A549 (cell line): Measurements from ENCODE around the gene HHATL. TPM values are rescaled to one million over a fixed set of nuclear protein-coding genes. Genes with fewer than 3 reads are reported as not detected.

Experiments used
- ATAC-seq, 2 experiments: fragments of 200-7000 bp in 1 of 2; fragments of >200 bp in 1 of 2; cut with Nextera tagmentation in 1 of 2; cut with Tn5 transposase in 1 of 2; 3 replicates each; pipeline versions ENCODE4 v1.8.0 to v1.9.1; 2018 to 2020; ENCODE audit warnings: mild to moderate bottlenecking in 1 of 2, moderate library complexity in 1 of 2
- CTCF ChIA-PET: fragments of 300-600 bp; sonication (Branson Sonifier 250); formaldehyde crosslinking; extraction: SDS; loops from one replicate; lab custom pipeline; 2021; ENCODE audit warnings: antibody characterized with exemption, inconsistent platforms; lab: Yijun Ruan, JAX
- POLR2A ChIA-PET: fragments of 350-600 bp; formaldehyde crosslinking; extraction: SDS; loops from one replicate; lab custom pipeline; 2021; ENCODE audit warnings: antibody characterized with exemption, inconsistent platforms; lab: Yijun Ruan, JAX
- DNase-seq, 2 experiments: peaks; one replicate each; pipeline versions ENCODE4 v3.0.0 to v3.0.0-alpha.2; 2011 to 2016; ENCODE audit warnings: low read depth in 1 of 2, low spot score in 1 of 2
- FAIRE-seq: peaks from 2 replicates; lab custom pipeline; 2011; peaks lifted over from hg19 to GRCh38; lab: Jason Lieb, UNC
- H3K27ac ChIP-seq, 2 experiments: fragments of >200 bp; sonication (Bioruptor Twin); formaldehyde crosslinking; 3 replicates each; pipeline ENCODE4 v1.5.1; 2016 to 2017
- H3K4me1 ChIP-seq: fragments of >200 bp; sonication (Bioruptor Twin); formaldehyde crosslinking; 3 replicates; pipeline ENCODE4 v1.6.1; 2016
- H3K4me2 ChIP-seq: fragments of >200 bp; sonication (Bioruptor Twin); formaldehyde crosslinking; 3 replicates; pipeline ENCODE4 v1.6.1; 2016
- H3K4me3 ChIP-seq: fragments of >200 bp; sonication (Bioruptor Twin); formaldehyde crosslinking; 3 replicates; pipeline ENCODE4 v1.5.1; 2016
- H3K9me3 ChIP-seq: fragments of >200 bp; sonication (Bioruptor Twin); formaldehyde crosslinking; 3 replicates; pipeline ENCODE4 v1.6.1; 2016
- CBX2 ChIP-seq: fragments of 200-600 bp; sonication (generic); IDR thresholded peaks from 2 replicates; pipeline ENCODE4 v1.6.1; 2016; ENCODE audit warnings: low read depth, mild to moderate bottlenecking, borderline replicate concordance
- CEBPB ChIP-seq, 2 experiments: fragments of >200 bp in 1 of 2; sonication (Bioruptor Twin) in 1 of 2; formaldehyde crosslinking in 1 of 2; IDR thresholded peaks; 2 replicates each; pipeline ENCODE4 v1.6.1; 2012 to 2016
- CHD2 ChIP-seq: fragments of 150-350 bp; IDR thresholded peaks from 2 replicates; pipeline ENCODE4 v1.6.1; 2014; ENCODE audit warnings: low read length; ENCODE audit not compliant: partially characterized antibody
- CHD4 ChIP-seq: fragments of 200-600 bp; sonication (generic); IDR thresholded peaks from 2 replicates; pipeline ENCODE4 v1.6.1; 2016; ENCODE audit warnings: antibody characterized with exemption, mild to moderate bottlenecking, borderline replicate concordance
- EHF ChIP-seq: fragments of 250-450 bp; sonication (Bioruptor Pico); IDR thresholded peaks from 2 replicates; pipeline ENCODE4 v1.5.0; 2020; ENCODE audit warnings: mild to moderate bottlenecking
- EHMT2 ChIP-seq: fragments of 200-600 bp; sonication (generic); IDR thresholded peaks from 2 replicates; pipeline ENCODE4 v1.6.1; 2016; ENCODE audit warnings: antibody characterized with exemption, low read depth, mild to moderate bottlenecking, moderate library complexity
- ESRRA ChIP-seq: fragments of 150-350 bp; IDR thresholded peaks from 2 replicates; pipeline ENCODE4 v1.6.1; 2014; ENCODE audit warnings: mild to moderate bottlenecking, low read length, borderline replicate concordance
- FOSL2 ChIP-seq, 2 experiments: fragments of 450-650 bp in 1 of 2; fragments of >200 bp in 1 of 2; sonication (Bioruptor Twin) in 1 of 2; formaldehyde crosslinking; IDR thresholded peaks; 2 replicates each; pipeline versions ENCODE4 v1.5.0 to v1.6.1; 2016 to 2020; ENCODE audit warnings: mild to moderate bottlenecking in 1 of 2, moderate library complexity in 1 of 2
- HDAC2 ChIP-seq: fragments of 200-600 bp; sonication (generic); IDR thresholded peaks from 2 replicates; pipeline ENCODE4 v1.6.1; 2016
- HOXA7 ChIP-seq: fragments of 250-450 bp; sonication (Bioruptor Pico); IDR thresholded peaks from 2 replicates; pipeline ENCODE4 v1.5.0; 2020; ENCODE audit warnings: mild to moderate bottlenecking, moderate library complexity
- HOXB13 ChIP-seq: fragments of 250-450 bp; sonication (Bioruptor Pico); IDR thresholded peaks from 2 replicates; pipeline ENCODE4 v1.5.0; 2020; ENCODE audit warnings: low read depth, mild to moderate bottlenecking, moderate library complexity
- HOXB5 ChIP-seq: fragments of 250-450 bp; sonication (Bioruptor Pico); IDR thresholded peaks from 2 replicates; pipeline ENCODE4 v1.5.0; 2020; ENCODE audit warnings: mild to moderate bottlenecking, moderate library complexity
- KDM1A ChIP-seq: fragments of 200-600 bp; sonication (generic); IDR thresholded peaks from 2 replicates; pipeline ENCODE4 v1.6.1; 2016; ENCODE audit warnings: low read depth, mild to moderate bottlenecking
- KDM5A ChIP-seq: fragments of 200-600 bp; sonication (generic); IDR thresholded peaks from 2 replicates; pipeline ENCODE4 v1.6.1; 2016; ENCODE audit warnings: antibody characterized with exemption, mild to moderate bottlenecking
- NFE2L2 ChIP-seq: fragments of 150-350 bp; conservative IDR thresholded peaks from 2 replicates; pipeline ENCODE4 v1.6.1; 2014; ENCODE audit warnings: low read length
- NPAS2 ChIP-seq: fragments of 250-450 bp; sonication (Bioruptor Pico); IDR thresholded peaks from 2 replicates; pipeline ENCODE4 v1.8.0; 2022; ENCODE audit warnings: mild to moderate bottlenecking, moderate library complexity, borderline replicate concordance
- NR3C1 ChIP-seq: fragments of >200 bp; sonication (Bioruptor Twin); formaldehyde crosslinking; IDR thresholded peaks from 3 replicates; pipeline ENCODE4 v1.6.1; 2017
- RAD21 ChIP-seq, 2 experiments: fragments of >200 bp in 1 of 2; sonication (Bioruptor Twin) in 1 of 2; formaldehyde crosslinking in 1 of 2; IDR thresholded peaks in 1 of 2; conservative IDR thresholded peaks in 1 of 2; 2 replicates in 1 of 2; 3 replicates in 1 of 2; pipeline ENCODE4 v1.6.1; 2012 to 2018; ENCODE audit warnings: inconsistent platforms in 1 of 2
- RARB ChIP-seq: fragments of 250-450 bp; sonication (Bioruptor Pico); IDR thresholded peaks from 2 replicates; pipeline ENCODE4 v1.8.0; 2021; ENCODE audit warnings: mild to moderate bottlenecking, moderate library complexity
- RFX5 ChIP-seq: fragments of 450-650 bp; IDR thresholded peaks from 2 replicates; pipeline ENCODE4 v1.7.1; 2014; ENCODE audit warnings: antibody characterized with exemption, mild to moderate bottlenecking, moderate library complexity
- SMC3 ChIP-seq: fragments of >200 bp; sonication (Bioruptor Twin); formaldehyde crosslinking; IDR thresholded peaks from 3 replicates; pipeline ENCODE4 v1.6.1; 2018; ENCODE audit warnings: inconsistent platforms
- SREBF2 ChIP-seq: fragments of 450-650 bp; IDR thresholded peaks from 2 replicates; pipeline ENCODE4 v1.6.1; 2014; ENCODE audit warnings: mild to moderate bottlenecking, moderate library complexity
- ZC3H11A ChIP-seq: fragments of 450-650 bp; IDR thresholded peaks from 2 replicates; pipeline ENCODE4 v1.6.1; 2014; ENCODE audit warnings: antibody characterized with exemption, mild to moderate bottlenecking
- ZSCAN20 ChIP-seq: fragments of 250-450 bp; sonication (Bioruptor Pico); IDR thresholded peaks from 2 replicates; pipeline ENCODE4 v1.8.0; 2022; ENCODE audit warnings: mild to moderate bottlenecking, moderate library complexity
- WGBS: methylation state at CpG from one replicate; pipeline ENCODE4 v1.1.6; 2017; ENCODE audit errors: missing lambda C conversion rate; 5-methylcytosine and 5-hydroxymethylcytosine counted together
- polyA plus RNA-seq, 4 experiments: library from polyadenylated mRNA; depleted of rRNA in 3 of 4; stranded (reverse); fragments of >200 nt; fragmentation: RNase III in 1 of 4; extraction: RNeasy Plus Mini Kit Qiagen cat#74134 plus additional on column Dnase treatment in 1 of 4; gene quantifications; 2 replicates in 3 of 4; 3 replicates in 1 of 4; pipeline ENCODE4 v1.2.3, GENCODE V29; 2011 to 2017
- TF ChIP-seq, protein P1 (sequence below): fragments of 250-450 bp; sonication (Bioruptor Pico); IDR thresholded peaks from 2 replicates; pipeline ENCODE4 v1.5.0; 2020; ENCODE audit warnings: low read depth, mild to moderate bottlenecking, moderate library complexity
- TF ChIP-seq, protein P2 (sequence below): IDR thresholded peaks from 2 replicates; pipeline ENCODE4 v1.6.1; 2012; ENCODE audit warnings: low read depth, borderline replicate concordance
- TF ChIP-seq, protein P3 (sequence below): IDR thresholded peaks from 2 replicates; pipeline ENCODE4 v1.6.1; 2012

The HHATL gene
- polyA plus RNA-seq, 2 of the 4 experiments (the other 2 are of a cell fraction): not detected

DNA sequence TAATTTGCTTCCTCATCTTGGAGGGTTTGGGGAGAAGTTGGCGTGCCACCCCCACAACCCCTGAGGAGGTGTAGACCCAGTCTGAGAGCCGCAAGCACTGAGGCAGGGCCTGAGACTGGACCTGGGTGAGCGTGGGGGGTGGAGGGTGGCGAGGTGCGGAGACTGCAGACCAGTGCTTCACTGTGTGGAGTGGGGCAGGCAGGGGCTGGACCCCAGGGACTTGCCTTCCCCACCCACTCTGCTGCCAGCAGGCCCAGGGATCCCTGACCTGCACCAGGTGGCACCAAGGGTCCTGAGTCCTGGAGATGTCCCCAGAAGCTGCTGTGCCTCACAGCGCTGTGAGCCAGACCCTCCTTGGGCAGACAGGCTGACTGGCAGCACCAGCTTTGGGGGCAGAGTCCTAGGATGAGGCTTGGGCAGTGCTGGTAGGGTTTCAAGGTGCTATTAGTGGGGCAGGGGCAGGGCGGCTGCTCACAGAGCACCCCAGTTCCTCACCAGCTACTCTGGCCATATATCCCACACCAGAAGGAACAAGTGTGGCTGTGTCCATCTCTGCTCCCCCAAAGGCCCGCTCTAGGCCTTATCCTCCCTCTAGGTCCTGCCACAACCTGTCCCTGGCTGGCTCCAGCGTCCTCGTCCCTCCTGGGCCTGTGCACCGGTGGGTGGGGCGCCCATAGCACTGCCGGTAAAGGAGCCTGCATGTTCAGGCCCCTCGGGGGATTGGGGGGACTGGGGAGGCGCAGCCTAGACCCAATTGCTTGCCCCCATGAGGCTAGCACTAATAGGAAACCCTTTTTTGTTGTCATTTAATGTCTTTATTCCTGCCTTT lies 37.3 kb downstream of the HHATL start:
- WGBS: 83% methylated on average over 9 of the region's 15 CpGs
- ChIA-PET POLR2A (no interaction called here), CTCF (no interaction called here)
- ATAC-seq (no peak), DNase-seq (no peak), FAIRE-seq (no peak)
- no peaks in the 10 kb centered on the region for H3K4me1 ChIP-seq
- no peaks in the 10 kb centered on the region for H3K9me3 ChIP-seq
- no peak overlapping the region for H3K4me3 ChIP-seq
- no peak for TF ChIP-seq HOXA7 (CRISPR knock-in tag)
- TF ChIP-seq NPAS2 (CRISPR knock-in tag): no peak
- TF ChIP-seq CHD4: no peak
- no peak for TF ChIP-seq HOXB13
- no peak for TF ChIP-seq NR3C1
- TF ChIP-seq RARB (CRISPR knock-in tag): no peak
- no peak for TF ChIP-seq RAD21 (conservative IDR thresholded peaks at IDR 0.05 in 1 of 2, IDR thresholded peaks at IDR 0.05 in 1 of 2)
- TF ChIP-seq, protein P1, sequence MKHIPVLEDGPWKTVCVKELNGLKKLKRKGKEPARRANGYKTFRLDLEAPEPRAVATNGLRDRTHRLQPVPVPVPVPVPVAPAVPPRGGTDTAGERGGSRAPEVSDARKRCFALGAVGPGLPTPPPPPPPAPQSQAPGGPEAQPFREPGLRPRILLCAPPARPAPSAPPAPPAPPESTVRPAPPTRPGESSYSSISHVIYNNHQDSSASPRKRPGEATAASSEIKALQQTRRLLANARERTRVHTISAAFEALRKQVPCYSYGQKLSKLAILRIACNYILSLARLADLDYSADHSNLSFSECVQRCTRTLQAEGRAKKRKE (CRISPR knock-in tag): no peak
- no peak for TF ChIP-seq CEBPB (IDR thresholded peaks at IDR 0.05)
- no peak for TF ChIP-seq EHMT2
- no peak for TF ChIP-seq HDAC2
- TF ChIP-seq, protein P2, sequence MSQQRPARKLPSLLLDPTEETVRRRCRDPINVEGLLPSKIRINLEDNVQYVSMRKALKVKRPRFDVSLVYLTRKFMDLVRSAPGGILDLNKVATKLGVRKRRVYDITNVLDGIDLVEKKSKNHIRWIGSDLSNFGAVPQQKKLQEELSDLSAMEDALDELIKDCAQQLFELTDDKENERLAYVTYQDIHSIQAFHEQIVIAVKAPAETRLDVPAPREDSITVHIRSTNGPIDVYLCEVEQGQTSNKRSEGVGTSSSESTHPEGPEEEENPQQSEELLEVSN: no peak
- no peak for TF ChIP-seq CHD2
- TF ChIP-seq ESRRA: no peak
- TF ChIP-seq, protein P3, sequence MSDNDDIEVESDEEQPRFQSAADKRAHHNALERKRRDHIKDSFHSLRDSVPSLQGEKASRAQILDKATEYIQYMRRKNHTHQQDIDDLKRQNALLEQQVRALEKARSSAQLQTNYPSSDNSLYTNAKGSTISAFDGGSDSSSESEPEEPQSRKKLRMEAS: no peak
- no peak for TF ChIP-seq RFX5
- no peak for TF ChIP-seq NFE2L2
- no peak overlapping the region for H3K27ac ChIP-seq
- H3K4me2 ChIP-seq: no peak overlapping the region

DNA sequence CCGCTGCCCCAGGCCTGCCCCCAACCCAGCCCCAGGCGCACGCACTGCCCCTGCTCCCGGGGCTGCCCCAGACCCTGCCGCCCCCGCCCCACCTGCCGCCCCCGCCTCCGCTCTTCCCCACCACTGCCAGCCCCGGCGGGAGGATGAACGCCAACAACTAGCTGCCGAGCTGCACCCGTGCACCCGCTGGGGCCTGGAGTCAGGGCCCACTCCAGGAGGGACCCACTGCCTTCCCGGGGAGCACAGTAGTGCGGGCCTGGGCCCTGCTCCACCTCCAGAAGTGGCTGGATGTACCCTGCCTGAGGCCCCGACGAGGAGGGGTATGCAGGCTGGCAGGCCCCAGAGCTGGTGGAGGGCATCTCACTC lies 38.2 kb downstream of the HHATL start:
- ChIA-PET POLR2A (no interaction called here), CTCF (interaction anchor here (1.1 kb wide), 1 partner anchor 40 kb away, joined by 3 read pairs; no protein-coding TSS in a partner anchor)
- Histone ChIP-seq H3K9me3 (no peaks in the 10 kb centered on the region), H3K4me2 (no peak overlapping the region), H3K4me1 (no peaks in the 10 kb centered on the region), H3K4me3 (no peak overlapping the region), H3K27ac (no peak overlapping the region)
- no peak for FAIRE-seq
- 93% methylated on average over 2 of the region's 19 CpGs for WGBS
- TF ChIP-seq, protein P1 (CRISPR knock-in tag): no peak
- TF ChIP-seq FOSL2 (IDR thresholded peaks at IDR 0.05) (no peak), FOSL2 (CRISPR knock-in tag; IDR thresholded peaks at IDR 0.05) (no peak), HDAC2 (no peak), SREBF2 (no peak), HOXB5 (CRISPR knock-in tag) (no peak), KDM1A (no peak), HOXA7 (CRISPR knock-in tag) (no peak), ZC3H11A (no peak), SMC3 (no peak), CBX2 (no peak), HOXB13 (no peak), KDM5A (no peak), RARB (CRISPR knock-in tag) (no peak), EHF (CRISPR knock-in tag) (no peak), ZSCAN20 (CRISPR knock-in tag) (no peak), NPAS2 (CRISPR knock-in tag) (no peak), RFX5 (no peak)
- no peak for ATAC-seq
- DNase-seq: no peak
